ENCODE results near the gene INHBB. TPM values are rescaled to one million over a fixed set of nuclear protein-coding genes. Genes with fewer than 3 reads are reported as not detected.

Gene INHBB
- total and polyA plus RNA-seq, 7 donors: 0.60 to 1.8 (median 1.2) TPM; not detected in 1

DNA sequence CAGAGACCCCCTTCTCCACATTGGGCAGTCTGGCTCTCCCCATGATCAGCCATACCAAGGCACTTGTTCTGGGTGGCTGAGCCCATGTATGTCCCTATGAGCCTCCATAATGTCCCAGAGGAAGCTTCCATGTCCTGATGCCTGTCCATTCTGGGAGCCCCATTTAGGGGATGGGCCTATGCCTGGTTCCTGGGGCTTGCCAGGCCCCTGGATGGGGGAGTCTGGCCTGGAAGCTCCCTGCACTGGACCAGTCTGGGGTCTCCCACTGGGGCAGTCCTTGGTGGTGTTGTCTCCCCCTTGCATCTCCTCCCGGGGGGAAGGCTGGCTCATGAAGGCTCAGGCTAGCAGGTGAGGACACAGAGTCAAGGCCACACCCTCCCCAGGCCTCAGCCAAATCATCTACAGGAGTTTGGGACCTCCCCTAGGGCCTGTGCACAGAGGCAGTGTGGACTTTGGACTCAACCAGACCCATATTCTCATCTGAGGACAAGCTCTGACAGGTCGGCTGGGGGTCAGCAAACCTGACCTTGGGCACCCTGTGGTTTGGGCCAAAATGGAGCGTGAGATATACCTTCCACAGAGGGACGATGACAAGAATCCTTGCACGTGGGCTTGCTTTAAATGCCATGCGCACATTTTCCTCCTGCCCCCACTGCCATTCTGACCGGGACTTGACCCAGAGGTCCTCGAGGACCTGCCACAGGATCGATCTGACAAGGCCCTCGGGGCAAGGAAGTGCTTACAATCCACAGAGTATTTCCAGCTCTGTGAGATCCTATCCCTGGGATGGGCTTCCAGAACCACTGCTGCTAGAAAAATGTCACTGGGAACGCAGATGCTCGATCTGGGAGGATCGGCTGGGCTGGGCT, 38.8 kb downstream of the INHBB start:
- no peak overlapping the region for H3K4me3 ChIP-seq
- no peaks in the 10 kb centered on the region for H3K36me3 ChIP-seq
- peak; percentile 54 for DNase-seq
- intact Hi-C loops (cut with DNase I): no loop called here
- H3K4me1 ChIP-seq: no peaks in the 10 kb centered on the region
- TF ChIP-seq, protein P1, sequence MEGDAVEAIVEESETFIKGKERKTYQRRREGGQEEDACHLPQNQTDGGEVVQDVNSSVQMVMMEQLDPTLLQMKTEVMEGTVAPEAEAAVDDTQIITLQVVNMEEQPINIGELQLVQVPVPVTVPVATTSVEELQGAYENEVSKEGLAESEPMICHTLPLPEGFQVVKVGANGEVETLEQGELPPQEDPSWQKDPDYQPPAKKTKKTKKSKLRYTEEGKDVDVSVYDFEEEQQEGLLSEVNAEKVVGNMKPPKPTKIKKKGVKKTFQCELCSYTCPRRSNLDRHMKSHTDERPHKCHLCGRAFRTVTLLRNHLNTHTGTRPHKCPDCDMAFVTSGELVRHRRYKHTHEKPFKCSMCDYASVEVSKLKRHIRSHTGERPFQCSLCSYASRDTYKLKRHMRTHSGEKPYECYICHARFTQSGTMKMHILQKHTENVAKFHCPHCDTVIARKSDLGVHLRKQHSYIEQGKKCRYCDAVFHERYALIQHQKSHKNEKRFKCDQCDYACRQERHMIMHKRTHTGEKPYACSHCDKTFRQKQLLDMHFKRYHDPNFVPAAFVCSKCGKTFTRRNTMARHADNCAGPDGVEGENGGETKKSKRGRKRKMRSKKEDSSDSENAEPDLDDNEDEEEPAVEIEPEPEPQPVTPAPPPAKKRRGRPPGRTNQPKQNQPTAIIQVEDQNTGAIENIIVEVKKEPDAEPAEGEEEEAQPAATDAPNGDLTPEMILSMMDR (IDR thresholded peaks at IDR 0.05): no peak
- no peak for TF ChIP-seq POLR2AphosphoS5 (IDR thresholded peaks at IDR 0.05)
- TF ChIP-seq POLR2A (IDR thresholded peaks at IDR 0.05): no peak
- no peak for TF ChIP-seq EP300 (IDR thresholded peaks at IDR 0.05)
- 65 to 78% methylated on average over 13 of the region's 13 CpGs for WGBS, 2 donors
- no peak overlapping the region for H3K27ac ChIP-seq
- H3K27me3 ChIP-seq: peaks cover 0 to 11% (median 0%) of the 10 kb centered on the region in 3 donors
- H3K9me3 ChIP-seq: no peaks in the 10 kb centered on the region

- H3K27ac ChIP-seq: no peak overlapping the region
- 56 to 70% methylated on average over 4 of the region's 4 CpGs for WGBS, 2 donors
- intact Hi-C loops (cut with DNase I): no loop called here
- DNase-seq: peak; percentile 3
- H3K4me1 ChIP-seq: no peaks in the 10 kb centered on the region
- no peaks in the 10 kb centered on the region for H3K36me3 ChIP-seq
- peaks cover 0 to 11% (median 0%) of the 10 kb centered on the region in 3 donors for H3K27me3 ChIP-seq
- H3K9me3 ChIP-seq: no peaks in the 10 kb centered on the region
- no peak overlapping the region for H3K4me3 ChIP-seq
- TF ChIP-seq, protein P1 (IDR thresholded peaks at IDR 0.05): no peak
- no peak for TF ChIP-seq POLR2A (IDR thresholded peaks at IDR 0.05)
- TF ChIP-seq EP300 (IDR thresholded peaks at IDR 0.05): no peak
- TF ChIP-seq POLR2AphosphoS5 (IDR thresholded peaks at IDR 0.05): no peak
These were observed 39.6 kb downstream of the INHBB start for GRCh38 chr2:120385355-120386127.

DNA sequence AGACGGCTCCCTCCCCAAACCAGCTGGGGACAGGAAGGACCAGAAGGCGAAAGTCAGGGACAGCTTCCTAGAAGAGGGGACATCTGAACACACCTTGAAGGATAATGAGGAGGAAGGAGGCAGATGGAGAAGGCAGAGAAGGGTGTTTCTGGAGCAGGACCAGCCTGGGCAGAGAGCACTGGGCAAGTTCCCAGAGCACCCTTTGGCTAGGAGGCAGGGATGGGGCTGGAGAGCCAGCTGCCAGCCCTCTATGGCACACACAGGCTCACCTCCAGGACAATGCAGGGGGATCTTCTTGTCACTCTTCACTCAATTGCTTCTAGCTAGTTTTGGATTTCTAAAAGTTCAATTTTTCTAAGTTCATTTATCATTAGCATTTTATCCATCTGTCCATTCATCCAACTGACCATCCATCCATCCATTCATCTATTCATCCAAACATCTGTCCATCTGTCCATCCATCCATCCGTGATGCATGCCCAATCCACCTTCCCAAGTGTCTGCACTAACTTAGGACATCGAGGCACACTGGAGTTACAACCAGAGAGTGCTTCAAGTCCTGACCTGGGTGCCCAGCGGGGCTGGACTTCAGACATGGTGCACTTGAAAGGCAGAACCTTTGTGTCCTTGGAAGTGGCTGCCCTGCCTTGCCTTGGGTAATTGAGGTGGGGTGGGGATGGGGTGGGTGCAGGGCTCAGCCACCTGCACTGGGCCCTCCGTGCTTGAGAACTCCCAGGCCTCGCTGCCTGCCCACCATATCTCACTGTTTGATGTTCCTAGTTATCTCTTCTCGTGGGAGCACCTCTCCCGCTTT, 42.5 kb downstream of the INHBB start:
- peak; percentile 5 for DNase-seq
- TF ChIP-seq POLR2A (IDR thresholded peaks at IDR 0.05) (no peak), POLR2AphosphoS5 (IDR thresholded peaks at IDR 0.05) (no peak), EP300 (IDR thresholded peaks at IDR 0.05) (no peak)
- TF ChIP-seq, protein P1 (IDR thresholded peaks at IDR 0.05): no peak
- H3K9me3 ChIP-seq: no peaks in the 10 kb centered on the region
- H3K27me3 ChIP-seq: peaks cover 0 to 11% (median 0%) of the 10 kb centered on the region in 3 donors
- H3K36me3 ChIP-seq: no peaks in the 10 kb centered on the region
- no peak overlapping the region for H3K27ac ChIP-seq
- intact Hi-C loops (cut with DNase I): no loop called here
- no peak overlapping the region for H3K4me3 ChIP-seq
- no peaks in the 10 kb centered on the region for H3K4me1 ChIP-seq
- 74 to 76% methylated on average over 9 of the region's 9 CpGs for WGBS, 2 donors

DNA sequence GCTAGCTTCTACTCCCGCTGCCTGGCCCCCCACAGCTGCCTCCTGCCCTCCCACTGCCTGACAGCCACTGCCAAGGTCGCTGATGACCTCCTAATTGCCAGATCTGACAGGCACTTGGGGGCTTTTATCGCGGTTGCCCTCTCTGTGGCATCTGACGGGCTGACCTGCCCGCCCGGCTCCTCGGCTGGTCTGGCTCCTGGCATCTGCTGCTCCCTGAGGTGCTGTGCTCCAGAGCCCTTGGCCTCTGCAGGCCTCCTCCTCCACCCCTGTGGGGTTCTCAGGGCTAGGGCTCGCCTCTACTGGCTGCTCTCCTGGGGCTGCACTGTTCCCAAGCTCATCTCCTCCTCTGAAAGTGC, 43.1 kb downstream of the INHBB start:
- TF ChIP-seq EP300 (IDR thresholded peaks at IDR 0.05) (no peak), POLR2AphosphoS5 (IDR thresholded peaks at IDR 0.05) (no peak)
- TF ChIP-seq, protein P1 (IDR thresholded peaks at IDR 0.05): no peak
- H3K9me3 ChIP-seq: no peaks in the 10 kb centered on the region
- intact Hi-C loops (cut with DNase I): no loop called here
- WGBS, 2 donors: 65 to 67% methylated on average over 9 of the region's 9 CpGs
- H3K4me3 ChIP-seq: no peak overlapping the region
- DNase-seq: no peak
- no peaks in the 10 kb centered on the region for H3K4me1 ChIP-seq
- H3K36me3 ChIP-seq: no peaks in the 10 kb centered on the region
- no peak overlapping the region for H3K27ac ChIP-seq
- H3K27me3 ChIP-seq: peaks cover 0 to 11% (median 0%) of the 10 kb centered on the region in 3 donors
